Activated CD4-positive, alpha-beta T cell treated with anti-CD3 and anti-CD28 coated beads for 24 hours (primary cell): ENCODE measurements around the gene S1PR2.

Source experiments
- DNase-seq, 2 donors: peaks; one replicate each; pipeline ENCODE4 v3.0.0-alpha.2; 2020; ENCODE audit warnings: low read depth in 2 of 2

S1PR2 gene

GRCh38 chr19:10230861-10231611 is at the start of gene S1PR2:
Gene S1PR2 (minus strand): TSS chr19:10231331. CDS start chr19:10224905, 6,426 bp downstream.
- peak; percentile 44 to 52 for DNase-seq

GRCh38 chr19:10279737-10280442 is 48.8 kb upstream of the S1PR2 start:
- no peak for DNase-seq

DNA sequence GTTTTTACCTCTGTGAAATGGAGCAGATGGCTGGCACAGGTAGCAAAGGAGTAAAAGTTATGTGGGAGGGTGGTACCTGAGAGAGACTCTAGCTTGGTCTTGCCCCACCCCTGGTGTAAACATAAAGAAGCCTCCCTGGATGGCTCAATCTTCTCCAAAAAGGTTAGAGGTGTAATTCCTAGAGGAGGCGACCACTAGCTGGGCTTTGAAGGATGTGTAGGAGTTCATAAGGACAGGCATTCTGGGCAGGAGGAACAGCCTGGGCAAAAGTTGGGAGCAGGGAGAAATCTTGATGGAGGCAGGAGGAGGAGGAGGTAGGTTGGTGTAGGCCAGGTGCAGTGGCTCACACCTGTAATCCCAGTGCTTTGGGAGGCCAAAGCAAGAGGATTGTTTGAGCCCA is 47.8 kb upstream of the S1PR2 start:
- no peak for DNase-seq

GRCh38 chr19:10277795-10278589 is 46.9 kb upstream of the S1PR2 start:
- DNase-seq = no peak

- no peak for DNase-seq
These were observed 43.5 kb upstream of the S1PR2 start for GRCh38 chr19:10274589-10274988.

DNA sequence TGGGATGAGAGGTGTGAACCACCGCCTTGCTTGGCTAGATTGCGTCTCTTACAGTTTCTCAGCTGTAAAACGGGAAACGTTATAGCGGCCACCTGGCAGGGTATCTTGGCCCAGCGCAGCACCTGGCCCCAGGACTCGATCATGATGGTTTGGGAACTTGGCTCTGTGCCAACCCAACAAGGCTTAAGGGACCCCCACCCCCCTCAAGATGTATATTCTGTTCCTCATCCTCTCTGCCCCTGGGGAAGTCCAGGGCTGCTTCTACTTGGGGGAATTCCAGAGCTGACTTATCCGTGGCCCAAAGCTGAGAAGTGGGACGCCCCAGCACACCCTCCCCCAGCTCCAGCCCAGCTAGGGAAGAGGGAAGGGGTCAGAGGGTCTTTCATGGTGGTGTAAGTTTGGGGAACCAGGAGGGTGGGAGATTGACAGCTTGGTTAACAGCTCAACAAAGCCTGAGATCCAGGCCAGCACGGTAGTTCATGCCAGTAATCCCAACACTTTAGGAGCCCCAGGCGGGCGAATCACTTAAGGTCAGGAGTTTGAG is 40.5 kb upstream of the S1PR2 start:
- DNase-seq = no peak

DNA sequence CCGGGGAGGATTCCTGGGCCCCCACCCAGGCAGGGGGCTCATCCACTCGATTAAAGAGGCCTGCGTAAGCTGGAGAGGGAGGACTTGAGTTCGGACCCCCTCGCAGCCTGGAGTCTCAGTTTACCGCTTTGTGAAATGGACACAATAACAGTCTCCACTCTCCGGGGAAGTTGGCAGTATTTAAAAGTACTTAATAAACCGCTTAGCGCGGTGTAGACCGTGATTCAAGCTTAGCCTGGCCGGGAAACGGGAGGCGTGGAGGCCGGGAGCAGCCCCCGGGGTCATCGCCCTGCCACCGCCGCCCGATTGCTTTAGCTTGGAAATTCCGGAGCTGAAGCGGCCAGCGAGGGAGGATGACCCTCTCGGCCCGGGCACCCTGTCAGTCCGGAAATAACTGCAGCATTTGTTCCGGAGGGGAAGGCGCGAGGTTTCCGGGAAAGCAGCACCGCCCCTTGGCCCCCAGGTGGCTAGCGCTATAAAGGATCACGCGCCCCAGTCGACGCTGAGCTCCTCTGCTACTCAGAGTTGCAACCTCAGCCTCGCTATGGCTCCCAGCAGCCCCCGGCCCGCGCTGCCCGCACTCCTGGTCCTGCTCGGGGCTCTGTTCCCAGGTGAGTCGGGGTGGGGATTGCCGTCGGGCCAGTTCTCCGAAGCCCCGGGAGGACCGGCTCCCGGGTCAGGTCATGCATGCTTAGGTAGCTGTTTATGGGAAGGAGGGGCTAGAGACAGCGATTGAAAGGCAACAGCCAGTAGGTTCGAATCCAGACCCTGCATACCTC is 39.7 kb upstream of the S1PR2 start, which contains the start of gene ICAM1:
Gene ICAM1 (plus strand): TSS at position 505 of the 779 bp plus-strand sequence. CDS start 40 bp downstream, at position 545.
- peak; percentile 52 to 63 for DNase-seq

DNA sequence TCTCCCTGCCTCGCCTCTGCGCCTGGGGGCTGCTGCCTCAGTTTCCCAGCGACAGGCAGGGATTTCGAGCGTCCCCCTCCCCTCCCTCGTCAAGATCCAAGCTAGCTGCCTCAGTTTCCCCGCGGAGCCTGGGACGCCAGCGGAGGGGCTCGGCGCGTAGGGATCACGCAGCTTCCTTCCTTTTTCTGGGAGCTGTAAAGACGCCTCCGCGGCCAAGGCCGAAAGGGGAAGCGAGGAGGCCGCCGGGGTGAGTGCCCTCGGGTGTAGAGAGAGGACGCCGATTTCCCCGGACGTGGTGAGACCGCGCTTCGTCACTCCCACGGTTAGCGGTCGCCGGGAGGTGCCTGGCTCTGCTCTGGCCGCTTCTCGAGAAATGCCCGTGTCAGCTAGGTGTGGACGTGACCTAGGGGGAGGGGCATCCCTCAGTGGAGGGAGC is 39.1 kb upstream of the S1PR2 start:
- peak; percentile 32 to 66 for DNase-seq

- peak; percentile 80 to 82 for DNase-seq
These were observed 38.4 kb upstream of the S1PR2 start for GRCh38 chr19:10269333-10270179.

- DNase-seq = no peak
These were observed 36.9 kb upstream of the S1PR2 start for GRCh38 chr19:10268071-10268470.

DNA sequence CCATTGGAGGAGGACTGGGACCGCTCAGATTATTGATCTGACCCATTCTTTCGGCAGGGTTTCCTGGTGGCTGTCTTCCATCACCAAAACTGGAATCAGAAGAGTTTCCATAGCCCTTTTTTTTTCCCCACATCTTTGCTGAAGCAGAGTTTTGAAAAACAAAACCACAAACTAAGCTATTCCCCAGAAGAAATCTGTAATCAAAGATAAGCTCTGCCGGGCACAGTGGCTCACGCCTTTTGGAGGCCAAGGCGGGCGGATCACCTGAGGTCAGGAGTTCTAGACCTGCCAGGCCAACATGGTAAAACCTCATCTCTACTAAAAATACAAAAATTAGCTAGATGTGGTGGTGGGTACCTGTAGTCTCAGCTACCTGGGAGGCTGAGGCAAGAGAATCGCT is 35.6 kb upstream of the S1PR2 start:
- no peak for DNase-seq

- DNase-seq = no peak
These were observed 31.6 kb upstream of the S1PR2 start for GRCh38 chr19:10262771-10263170.

GRCh38 chr19:10260141-10260584 is 29.0 kb upstream of the S1PR2 start:
- peak; percentile 46 to 61 for DNase-seq

GRCh38 chr19:10259162-10259905 is 28.2 kb upstream of the S1PR2 start:
- DNase-seq = peak; percentile 90 to 96

DNA sequence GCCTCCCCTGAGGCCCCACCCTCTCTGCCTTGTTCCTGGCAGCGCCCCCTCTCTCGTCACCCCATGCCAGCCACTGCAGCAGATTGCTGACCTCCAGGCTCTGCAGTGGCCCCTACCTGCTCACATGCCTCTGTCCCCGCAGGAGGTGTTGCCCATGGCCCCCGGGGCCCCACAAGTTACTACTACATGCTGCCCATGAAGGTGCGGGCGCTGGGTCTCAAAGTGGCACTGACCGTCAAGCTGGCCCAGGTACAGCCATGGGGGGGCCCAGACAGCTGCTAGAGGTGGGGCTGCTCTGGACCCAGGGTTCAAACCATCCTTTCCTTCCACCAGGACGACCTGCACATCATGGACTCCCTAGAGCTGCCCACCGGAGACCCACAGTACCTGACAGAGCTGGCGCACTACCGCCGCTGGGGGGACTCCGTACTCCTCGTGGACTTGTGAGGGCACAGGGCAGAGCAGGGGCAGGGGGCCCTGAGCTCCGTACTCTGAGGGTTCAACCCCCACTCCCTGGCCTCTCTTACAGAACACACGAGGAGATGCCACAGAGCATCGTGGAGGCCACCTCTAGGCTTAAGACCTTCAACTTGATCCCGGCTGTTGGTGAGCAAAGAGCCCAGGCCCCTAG is 27.1 kb upstream of the S1PR2 start:
- no peak for DNase-seq

GRCh38 chr19:10256970-10257615 is 26.0 kb upstream of the S1PR2 start:
- no peak for DNase-seq

- no peak for DNase-seq
These were observed 25.4 kb upstream of the S1PR2 start for GRCh38 chr19:10256551-10256950.

DNA sequence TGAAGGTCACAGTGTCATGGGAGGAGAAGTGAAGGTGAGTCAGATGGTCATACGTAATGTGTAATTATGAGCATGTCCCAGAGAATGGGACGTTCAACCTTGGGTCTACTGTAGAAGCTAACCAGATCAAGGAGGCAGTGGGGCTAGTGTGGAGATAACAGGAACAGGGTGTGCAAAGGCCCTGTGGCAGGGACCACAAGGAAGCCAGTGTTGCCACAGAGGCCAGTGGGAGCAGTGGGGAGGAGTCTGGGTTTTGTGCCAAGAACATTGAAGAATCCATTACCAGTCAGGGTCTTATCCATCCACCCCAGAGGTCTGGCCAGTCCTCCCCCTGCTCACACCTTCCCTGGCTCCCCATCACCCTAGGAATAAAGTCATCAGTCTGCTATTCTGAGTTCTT is 24.2 kb upstream of the S1PR2 start:
- DNase-seq = no peak
